GM12878 (cell line): Measurements from ENCODE around the gene INF2. TPM values are rescaled to one million over a fixed set of nuclear protein-coding genes. Genes with fewer than 3 reads are reported as not detected.

ENCODE experiments used
- ATAC-seq: fragments of 200-7000 bp; cut with Tn5 transposase; 3 replicates; pipeline ENCODE4 v1.9.1; 2020; ENCODE audit warnings: mild to moderate bottlenecking, moderate library complexity
- BruUV-seq: library from RNA; stranded (reverse); fragments of 400-500 nt; replicated peaks from 2 replicates; lab custom pipeline; 2021; lab: Mats Ljungman, UMichigan
- CTCF ChIA-PET: fragments of 300-600 bp; sonication (Branson Sonifier 250); formaldehyde crosslinking; extraction: SDS; loops from one replicate; lab custom pipeline; 2021; ENCODE audit warnings: inconsistent platforms; lab: Yijun Ruan, JAX
- POLR2A ChIA-PET: fragments of 350-600 bp; formaldehyde crosslinking; extraction: SDS; loops from one replicate; lab custom pipeline; 2021; ENCODE audit warnings: inconsistent platforms; lab: Charles Lee
- RAD21 ChIA-PET: fragments of 300-600 bp; sonication (Branson Sonifier 250); formaldehyde crosslinking; loops from one replicate; lab custom pipeline; 2023; ENCODE audit warnings: antibody characterized with exemption; ENCODE audit not compliant: unreplicated experiment; lab: Charles Lee
- SMC1A ChIA-PET: fragments of 300-600 bp; sonication (Branson Sonifier 250); formaldehyde crosslinking; loops from one replicate; lab custom pipeline; 2023; ENCODE audit not compliant: unreplicated experiment, uncharacterized antibody; lab: Charles Lee
- DNase-seq: peaks from one replicate; pipeline ENCODE4 v3.0.0-alpha.2; 2011; ENCODE audit warnings: low read depth, low spot score
- FAIRE-seq: peaks from 3 replicates; lab custom pipeline; 2011; peaks lifted over from hg19 to GRCh38; lab: Jason Lieb, UNC
- H2AFZ ChIP-seq: 2 replicates; pipeline ENCODE4 v1.6.0; 2011; ENCODE audit warnings: low read depth, low read length, control low read depth; ENCODE audit not compliant: control insufficient read depth
- H3K27ac ChIP-seq: 2 replicates; pipeline ENCODE4 v1.5.1; 2011; ENCODE audit warnings: control low read depth; ENCODE audit not compliant: control insufficient read depth, insufficient read depth
- H3K27me3 ChIP-seq, 2 experiments: replicated peaks in 1 of 2; 2 replicates each; pipeline versions ENCODE4 v1.6.0 to v1.6.1; 2011; ENCODE audit warnings: low read length in 1 of 2; ENCODE audit not compliant: control insufficient read depth in 2 of 2, insufficient read depth in 2 of 2
- H3K36me3 ChIP-seq, 2 experiments: 2 replicates each; pipeline ENCODE4 v1.5.1; 2011; ENCODE audit warnings: low read length in 1 of 2; ENCODE audit not compliant: control insufficient read depth in 2 of 2, insufficient read depth in 2 of 2
- H3K4me1 ChIP-seq: 2 replicates; pipeline ENCODE4 v1.6.1; 2011; ENCODE audit warnings: mild to moderate bottlenecking, low read length, moderate library complexity, mixed read lengths; ENCODE audit not compliant: control insufficient read depth, insufficient read depth
- H3K4me2 ChIP-seq: 2 replicates; pipeline ENCODE4 v1.6.0; 2011; ENCODE audit warnings: control low read depth; ENCODE audit not compliant: control insufficient read depth, insufficient read depth
- H3K4me3 ChIP-seq: fragments of 200-600 bp; sonication (generic); 2 replicates; pipeline ENCODE4 v1.5.1; 2016
- H3K79me2 ChIP-seq: 2 replicates; pipeline ENCODE4 v1.6.0; 2011; ENCODE audit warnings: low read length; ENCODE audit not compliant: control insufficient read depth, insufficient read depth
- H3K9ac ChIP-seq: 2 replicates; pipeline ENCODE4 v1.8.0; 2011; ENCODE audit warnings: low read length, control low read depth, mixed read lengths; ENCODE audit not compliant: control insufficient read depth, insufficient read depth
- H3K9me3 ChIP-seq: replicated peaks from 3 replicates; pipeline ENCODE4 v1.5.1; 2011; ENCODE audit warnings: mild to moderate bottlenecking, low read length; ENCODE audit not compliant: control insufficient read depth, insufficient read depth
- H4K20me1 ChIP-seq: 2 replicates; pipeline ENCODE4 v1.6.0; 2011; ENCODE audit not compliant: control insufficient read depth, insufficient read depth
- BRCA1 ChIP-seq: IDR thresholded peaks from 2 replicates; pipeline ENCODE4 v1.6.1; 2011; ENCODE audit warnings: low read depth, low read length, improper control_type of control experiment
- FOXM1 ChIP-seq: IDR thresholded peaks from 2 replicates; pipeline ENCODE4 v1.6.1; 2012; ENCODE audit warnings: low read depth, mild to moderate bottlenecking, inconsistent platforms, low read length, moderate library complexity
- HDGF ChIP-seq: fragments of 450-650 bp; IDR thresholded peaks from 2 replicates; pipeline ENCODE4 v1.6.1; 2016; ENCODE audit warnings: antibody characterized with exemption
- NBN ChIP-seq: fragments of 450-650 bp; IDR thresholded peaks from 2 replicates; pipeline ENCODE4 v1.6.1; 2016
- ZNF687 ChIP-seq: fragments of 450-650 bp; IDR thresholded peaks from 2 replicates; pipeline ENCODE4 v1.6.1; 2017; ENCODE audit warnings: mild to moderate bottlenecking, moderate library complexity
- whole genome bisulfite sequencing: methylation state at CpG from one replicate; pipeline ENCODE4 v1.1.6; 2016; ENCODE audit warnings: low lambda C conversion rate; ENCODE audit not compliant: insufficient replicate concordance, insufficient coverage; ENCODE audit errors: missing lambda C conversion rate; 5-methylcytosine and 5-hydroxymethylcytosine counted together
- in situ Hi-C: fragments of 300-500 bp; cut with MboI; formaldehyde crosslinking; loops from 9 replicates; pipeline ENCODE4 v1.14.3; 2018; ENCODE audit warnings: mixed read lengths
- intact Hi-C: fragments of 100-400 bp; cut with micrococcal nuclease; formaldehyde crosslinking; loops from one replicate; pipeline ENCODE4 v1.14.2; 2022; ENCODE audit not compliant: unreplicated experiment
- polyA plus RNA-seq, 11 experiments: library from polyadenylated mRNA; depleted of rRNA in 4 of 11; unstranded in 6 of 11; stranded (reverse) in 5 of 11; fragments of >200 nt; fragmentation: Nextera tagmentation in 4 of 11; fragmentation: Illumina TruSeq in 1 of 11; extraction: Ambion mirVana in 4 of 11; extraction: Trizol in 1 of 11; gene quantifications; 1 replicate in 1 of 11; 2 replicates in 10 of 11; pipeline versions ENCODE4 v1.2.1 to v1.2.3, GENCODE V29; 2011 to 2016; ENCODE audit warnings: inconsistent platforms in 2 of 11, missing spikeins in 2 of 11, low read depth in 1 of 11
- total RNA-seq, 4 experiments: library from RNA; depleted of rRNA in 3 of 4; stranded (reverse); fragments of >200 nt in 3 of 4; fragmentation: Illumina TruSeq in 1 of 4; extraction: Trizol in 1 of 4; gene quantifications; 2 replicates each; pipeline versions ENCODE4 v1.2.1 to v1.2.3, GENCODE V29; 2013 to 2021
- TF ChIP-seq, protein P1 (sequence below): IDR thresholded peaks from 2 replicates; pipeline ENCODE4 v1.6.1; 2011; ENCODE audit warnings: low read depth, mild to moderate bottlenecking, low read length, moderate library complexity, borderline replicate concordance; ENCODE audit errors: extremely low read depth
- TF ChIP-seq, protein P2 (sequence below): IDR thresholded peaks from 2 replicates; pipeline ENCODE4 v1.6.1; 2012; ENCODE audit warnings: low read depth, low read length, improper control_type of control experiment

The INF2 gene
- total and polyA plus RNA-seq, 10 of the 15 experiments (the other 5 are each of a cell fraction or from before 2014, with no cell fraction given), result 0.72 to 43.2 (median 8.3) TPM

- Histone ChIP-seq H3K4me3 (no peak overlapping the region), H3K27me3 (no peaks in the 10 kb centered on the region), H3K4me2 (peak overlapping the region; percentile 21; the same call in 1 of the 2 replicates), H3K36me3 (no peaks in the 10 kb centered on the region), H3K27ac (no peak overlapping the region), H4K20me1 (no peaks in the 10 kb centered on the region), H3K9me3 (no peaks in the 10 kb centered on the region), H3K4me1 (peaks cover 34% of the 10 kb centered on the region), H3K9ac (no peak overlapping the region), H3K79me2 (no peaks in the 10 kb centered on the region), H2AFZ (no peak overlapping the region; the same call in 1 of the 2 replicates)
- intact Hi-C loops, result no loop called here
- POLR2A ChIA-PET, result interaction anchor here (1.3 to 2.2 kb wide), 3 partner anchors 12 to 24 kb away, joined by 6 to 8 read pairs (median 8); no protein-coding TSS in a partner anchor
- RAD21 ChIA-PET, result interaction anchor here (0.6 to 1.8 kb wide), 7 partner anchors 8 to 71 kb away, joined by 3 to 16 read pairs (median 5); partner anchors contain the start of genes INF2 and SIVA1
- SMC1A ChIA-PET, result interaction anchor here (0.9 to 5.4 kb wide), 5 partner anchors 16 to 40 kb away, joined by 3 to 60 read pairs (median 6); no protein-coding TSS in a partner anchor
- DNase-seq, result no peak
- BruUV-seq, result no TSS peak
- no peak for FAIRE-seq
- in situ Hi-C loops, result no loop called here
- TF ChIP-seq NBN (no peak), BRCA1 (no peak), HDGF (no peak), FOXM1 (no peak), ZNF687 (no peak)
- TF ChIP-seq, protein P1, sequence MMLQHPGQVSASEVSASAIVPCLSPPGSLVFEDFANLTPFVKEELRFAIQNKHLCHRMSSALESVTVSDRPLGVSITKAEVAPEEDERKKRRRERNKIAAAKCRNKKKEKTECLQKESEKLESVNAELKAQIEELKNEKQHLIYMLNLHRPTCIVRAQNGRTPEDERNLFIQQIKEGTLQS, result no peak
- TF ChIP-seq, protein P2, sequence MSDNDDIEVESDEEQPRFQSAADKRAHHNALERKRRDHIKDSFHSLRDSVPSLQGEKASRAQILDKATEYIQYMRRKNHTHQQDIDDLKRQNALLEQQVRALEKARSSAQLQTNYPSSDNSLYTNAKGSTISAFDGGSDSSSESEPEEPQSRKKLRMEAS, result no peak
- CTCF ChIA-PET, result interaction anchor here (0.8 to 8.3 kb wide), 11 partner anchors 9 to 34 kb away, joined by 3 to 72 read pairs (median 6); no protein-coding TSS in a partner anchor
- no peak for ATAC-seq
- 72% methylated on average over 9 of the region's 11 CpGs for WGBS
These were observed 7.7 kb upstream of the INF2 start for GRCh38 chr14:104681689-104682074.
